NCI-H1092 treated with DMSO at 0.1 percent for 48 hours (cell line): ENCODE results near the gene PRX.
"Not testable (repeated sequence)": the region's sequence is repeated elsewhere in the genome, so short reads cannot be mapped to it uniquely, and the experiment has no call there.

Source experiments
- DNase-seq: peaks from one replicate; lab custom pipeline; 2025; lab: John Stamatoyannopoulos, UW

Gene PRX

GRCh38 chr19:40433391-40434216 lies 20.4 kb upstream of the PRX start:
- DNase-seq: peak; percentile 58

DNA sequence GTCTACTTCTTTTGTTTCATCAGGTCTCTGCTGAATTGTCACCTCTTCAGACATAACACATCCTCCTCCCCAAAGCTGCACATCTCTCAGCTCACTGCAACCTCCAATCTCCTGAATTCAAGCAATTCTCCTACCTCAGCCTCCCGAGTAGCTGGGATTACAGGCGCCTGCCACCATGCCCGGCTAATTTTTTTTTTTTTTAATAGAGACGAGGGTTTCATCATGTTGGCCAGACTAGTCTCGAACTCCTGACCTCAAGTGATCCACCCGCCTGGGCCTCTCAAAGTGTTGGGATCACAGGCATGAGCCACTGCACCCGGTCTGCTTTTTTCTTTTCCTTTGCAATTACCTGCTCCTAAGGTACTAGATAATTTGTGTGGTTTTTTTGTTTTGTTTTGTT lies 19.6 kb upstream of the PRX start:
- not testable (repeated sequence) for DNase-seq

DNA sequence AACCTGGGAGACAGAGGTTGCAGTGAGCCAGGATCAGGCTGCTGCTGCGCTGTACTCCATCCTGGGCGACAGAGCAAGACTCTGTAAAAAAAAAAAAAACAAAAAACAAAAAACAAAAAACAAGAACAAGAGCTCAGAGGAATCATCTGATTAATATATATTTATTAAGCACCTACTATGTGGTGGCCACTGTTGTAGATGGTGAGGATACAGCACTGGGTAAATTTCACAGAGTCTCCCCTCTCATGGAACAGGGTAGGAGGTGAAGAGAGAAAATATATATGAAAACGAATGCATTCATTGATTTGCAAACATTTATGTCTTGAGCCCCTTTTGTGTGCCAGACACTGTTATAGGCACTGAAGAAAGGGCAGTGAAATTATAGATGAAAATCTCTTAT lies 18.5 kb upstream of the PRX start:
- DNase-seq: no peak

- DNase-seq: not testable (repeated sequence)
Observed at GRCh38 chr19:40430242-40430641, 17.1 kb upstream of the PRX start.

- DNase-seq: not testable (repeated sequence)
Observed at GRCh38 chr19:40428197-40428596, 15.0 kb upstream of the PRX start.

- peak; percentile 97 for DNase-seq
Observed at GRCh38 chr19:40425450-40426287, 12.5 kb upstream of the PRX start, which contains the start of gene SERTAD1. Gene SERTAD1 (minus strand): TSS chr19:40425992. CDS start chr19:40423546, 2,446 bp downstream.

- DNase-seq: no peak
Observed at GRCh38 chr19:40424637-40425449, 11.7 kb upstream of the PRX start.

DNA sequence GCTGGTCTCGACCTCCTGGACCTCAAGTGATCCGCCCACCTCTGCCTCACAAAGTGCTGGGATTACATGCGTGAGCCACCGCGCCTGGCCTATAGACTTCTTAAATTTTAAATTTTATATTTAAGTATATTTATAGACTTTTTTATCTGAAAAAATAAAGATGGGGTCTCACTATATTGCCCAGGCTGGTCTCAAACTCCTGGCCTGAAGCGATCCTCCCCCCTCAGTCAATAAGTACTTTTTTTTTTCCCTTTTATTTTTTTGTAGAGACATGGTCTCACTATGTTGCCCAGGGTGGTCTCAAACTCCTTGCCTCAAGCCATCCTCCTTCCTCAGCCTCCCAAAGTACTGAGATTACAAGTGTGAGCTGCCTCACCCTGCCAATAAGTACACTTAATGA lies 10.8 kb upstream of the PRX start:
- DNase-seq: no peak

DNA sequence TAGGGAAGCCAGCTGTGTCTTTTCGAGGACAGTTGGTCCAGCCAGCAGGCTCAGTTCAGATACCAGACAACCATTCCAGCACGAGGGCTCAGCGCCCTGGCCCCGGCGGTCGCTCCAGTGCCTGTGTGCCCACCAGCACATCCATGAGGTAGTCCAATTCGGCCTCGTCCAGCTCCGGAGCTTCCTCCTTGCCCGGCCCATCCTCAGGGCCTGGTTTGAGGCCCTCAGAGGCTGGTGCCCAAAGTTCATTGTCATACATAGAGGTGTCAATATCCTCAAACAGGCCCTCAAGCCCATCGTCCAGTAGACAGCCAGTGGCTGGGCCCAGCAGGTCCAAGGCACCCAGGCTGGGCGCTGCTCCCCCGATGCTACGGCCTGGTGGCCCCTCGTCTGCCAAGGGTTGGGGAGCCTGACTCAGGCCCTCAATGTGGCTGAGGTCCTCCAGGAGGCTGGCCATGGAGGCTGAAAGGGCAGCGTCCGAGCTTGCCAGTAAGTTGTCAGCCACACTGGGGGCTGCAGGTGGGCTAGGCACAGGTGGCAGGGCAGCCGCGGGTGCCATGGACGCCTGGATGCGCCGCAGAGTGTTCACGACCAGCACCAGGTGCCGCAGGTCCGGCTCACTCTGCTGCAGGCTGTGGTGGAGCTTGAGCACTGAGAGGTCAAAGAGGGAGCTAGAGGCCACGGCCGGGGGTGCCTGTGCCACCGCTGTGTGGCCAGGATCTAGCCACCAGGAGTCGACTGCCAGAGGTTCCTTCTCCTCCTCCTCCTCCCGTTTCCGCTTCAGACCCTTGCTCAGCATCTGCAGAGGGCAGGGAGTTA lies 9.8 kb upstream of the PRX start:
- no peak for DNase-seq

GRCh38 chr19:40421993-40422747 lies 9.0 kb upstream of the PRX start:
- DNase-seq: no peak

- peak; percentile 73 for DNase-seq
Observed at GRCh38 chr19:40420766-40421765, 7.9 kb upstream of the PRX start.

GRCh38 chr19:40420451-40420765 lies 7.2 kb upstream of the PRX start:
- no peak for DNase-seq

GRCh38 chr19:40419780-40420179 lies 6.6 kb upstream of the PRX start:
- no peak for DNase-seq

DNA sequence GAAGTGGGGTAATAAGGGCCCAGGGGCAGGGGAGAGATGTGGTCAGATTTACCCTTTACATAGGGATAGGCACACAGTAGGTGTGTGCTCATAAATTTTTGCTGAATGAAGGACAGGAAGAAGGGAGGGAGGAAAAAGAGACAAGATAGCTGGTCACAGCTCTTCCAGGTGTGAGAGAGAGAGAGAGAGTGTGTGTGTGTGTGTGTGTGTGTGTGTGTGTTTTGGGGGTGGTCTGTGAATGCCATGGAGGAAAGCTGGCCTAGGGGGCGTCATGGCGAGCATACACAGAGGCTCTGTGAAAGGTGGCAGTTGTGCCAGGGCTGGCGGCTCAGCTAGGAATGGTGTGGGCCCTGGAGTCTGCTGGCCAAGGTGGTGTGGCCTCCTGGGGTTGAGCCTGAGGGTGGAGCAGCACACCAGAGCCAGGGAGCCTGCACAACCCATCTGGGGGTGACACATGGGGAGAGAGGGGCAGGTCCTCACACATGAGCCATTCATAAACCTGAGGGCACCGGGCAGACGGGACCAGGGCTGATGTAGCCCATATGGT lies 6.0 kb upstream of the PRX start:
- DNase-seq: no peak

- DNase-seq: no peak
Observed at GRCh38 chr19:40418040-40418439, 4.9 kb upstream of the PRX start.

DNA sequence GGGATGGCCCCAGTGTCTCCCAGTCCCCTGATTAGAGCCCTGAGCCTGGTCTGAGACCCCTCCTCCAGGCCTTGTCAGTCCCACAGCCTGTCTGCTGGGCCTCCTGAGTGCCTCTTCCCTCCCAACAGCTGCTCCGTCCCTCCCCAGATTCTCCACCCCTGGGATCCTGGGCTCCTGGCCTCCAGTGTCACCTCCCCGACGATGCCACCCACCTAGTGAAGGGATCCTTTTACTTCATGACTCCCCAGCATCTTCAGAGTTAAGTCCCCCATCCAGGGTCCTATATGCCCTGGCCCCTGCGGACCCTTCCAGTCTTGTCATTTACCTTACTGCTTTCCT lies 4.4 kb upstream of the PRX start:
- no peak for DNase-seq

DNA sequence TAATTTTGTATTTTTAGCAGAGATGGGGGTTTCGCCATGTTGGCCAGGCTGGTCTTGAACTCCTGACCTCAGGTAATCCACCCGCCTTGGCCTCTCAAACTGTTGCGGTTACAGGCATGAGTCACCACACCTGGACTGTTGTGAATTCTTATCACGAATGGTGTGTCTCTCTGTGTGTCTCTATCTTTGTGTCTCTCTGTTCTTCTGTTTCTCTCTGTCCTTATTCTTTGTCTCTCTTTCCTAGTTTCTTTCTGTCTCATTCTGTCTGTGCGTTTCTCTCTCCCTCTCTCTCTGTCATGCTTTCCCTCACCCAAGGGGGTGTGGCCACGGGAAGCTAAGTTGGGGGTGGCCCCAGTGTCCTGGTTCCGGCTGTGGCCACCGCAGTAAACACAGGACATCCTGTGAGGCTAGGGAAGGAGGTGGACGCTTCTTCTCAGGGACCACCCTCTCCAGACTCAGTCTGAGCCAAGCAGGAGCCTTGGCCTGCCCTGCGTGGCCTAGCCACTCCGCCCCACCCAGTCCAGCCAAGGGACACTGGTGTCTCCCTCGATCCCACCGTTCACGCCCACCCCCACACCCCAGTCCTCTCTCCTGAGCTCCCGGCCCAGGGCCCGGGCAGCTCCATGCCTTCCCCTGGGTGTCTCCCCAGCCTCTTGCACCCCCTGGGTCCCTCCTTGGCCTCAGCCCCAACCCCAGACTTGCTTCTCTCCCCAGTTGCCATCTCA lies 3.9 kb upstream of the PRX start:
- no peak for DNase-seq

- no peak for DNase-seq
Observed at GRCh38 chr19:40415768-40416167, 2.6 kb upstream of the PRX start.
